H1 (cell line): ENCODE measurements around the gene CA10. TPM values are rescaled to one million over a fixed set of nuclear protein-coding genes. Genes with fewer than 3 reads are reported as not detected.

Source experiments
- CHD2 ChIP-seq: IDR thresholded peaks from 2 replicates; pipeline ENCODE4 v1.6.1; 2012; ENCODE audit warnings: low read length, improper control_type of control experiment
- EZH2 ChIP-seq: fragments of 200-600 bp; sonication (generic); IDR thresholded peaks from 2 replicates; pipeline ENCODE4 v1.7.1; 2012; ENCODE audit warnings: low read depth, mild to moderate bottlenecking, moderate library complexity, low read length, inconsistent platforms; ENCODE audit not compliant: severe bottlenecking
- KDM1A ChIP-seq: fragments of 200-600, 300-600 bp; sonication (generic); IDR thresholded peaks from 2 replicates; pipeline ENCODE4 v1.7.1; 2016; ENCODE audit warnings: mild to moderate bottlenecking, low read length, borderline replicate concordance
- NRF1 ChIP-seq: IDR thresholded peaks from 2 replicates; pipeline ENCODE4 v1.6.1; 2011; ENCODE audit warnings: mild to moderate bottlenecking, low read depth, low read length, improper control_type of control experiment
- RBBP5 ChIP-seq: IDR thresholded peaks from 2 replicates; pipeline ENCODE4 v1.7.1; 2012; ENCODE audit warnings: low read depth, mild to moderate bottlenecking, inconsistent platforms, low read length, moderate library complexity, borderline replicate concordance
- SRF ChIP-seq: IDR thresholded peaks from 2 replicates; pipeline ENCODE4 v1.6.1; 2011; ENCODE audit warnings: mild to moderate bottlenecking, low read depth, low read length, moderate library complexity
- polyA plus RNA-seq, 7 experiments: library from polyadenylated mRNA; depleted of rRNA in 3 of 7; stranded (reverse) in 5 of 7; unstranded in 2 of 7; fragments of >200 nt in 5 of 7; fragments of 200-250 nt in 2 of 7; gene quantifications; 1 replicate in 5 of 7; 2 replicates in 1 of 7; 4 replicates in 1 of 7; pipeline versions ENCODE4 v1.2.1 to v1.2.3, GENCODE V29; 2011 to 2013; ENCODE audit warnings: missing spikeins in 2 of 7, mixed read lengths in 2 of 7
- total RNA-seq: library from RNA; stranded (reverse); fragmentation: NEBNext Ultra II Directional; extraction: Animal tissue kit (Norgen Biotek cat#: 25700); gene quantifications from 2 replicates; pipeline ENCODE4 v1.2.1, GENCODE V29; 2021
- TF ChIP-seq, protein P1 (sequence below): IDR thresholded peaks from 2 replicates; pipeline ENCODE4 v1.6.1; 2012; ENCODE audit warnings: inconsistent platforms

The CA10 gene
- total and polyA plus RNA-seq, 2 of the 8 experiments (the other 6 are each of a cell fraction or from before 2014, with no cell fraction given): 0.60 to 0.63 TPM

- no peak for TF ChIP-seq NRF1
- TF ChIP-seq, protein P1, sequence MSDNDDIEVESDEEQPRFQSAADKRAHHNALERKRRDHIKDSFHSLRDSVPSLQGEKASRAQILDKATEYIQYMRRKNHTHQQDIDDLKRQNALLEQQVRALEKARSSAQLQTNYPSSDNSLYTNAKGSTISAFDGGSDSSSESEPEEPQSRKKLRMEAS: no peak
- TF ChIP-seq RBBP5: no peak
- no peak for TF ChIP-seq CHD2
- no peak for TF ChIP-seq KDM1A
- TF ChIP-seq EZH2: no peak
- TF ChIP-seq SRF: no peak
These were observed 545.8 kb downstream of the CA10 start (continued) for GRCh38 chr17:51612692-51613091.
